ENCODE data around the gene DTNA.

- TF ChIP-seq CTCF (IDR thresholded peaks at IDR 0.05; ENCODE audit: low read length) (no peak), EZH2 (optimal IDR thresholded peaks at IDR 0.05; ENCODE audit: low read depth, low read length) (no peak)
These were observed 57.5 kb downstream of the DTNA start for GRCh38 chr18:34767601-34768027.

Measured in MM.1S (cell line).